A673 (cell line): ENCODE results near the gene MIEF1. TPM values are rescaled to one million over a fixed set of nuclear protein-coding genes. Genes with fewer than 3 reads are reported as not detected.

Experiments
- BruUV-seq: library from RNA; stranded (reverse); fragments of 400-500 nt; replicated peaks from 2 replicates; lab custom pipeline; 2021; lab: Mats Ljungman, UMichigan
- CTCF ChIA-PET: fragments of 300-600 bp; sonication (Branson Sonifier 250); formaldehyde crosslinking; loops from one replicate; lab custom pipeline; 2022; ENCODE audit warnings: antibody characterized with exemption; lab: Charles Lee
- POLR2A ChIA-PET: fragments of 300-600 bp; sonication (Branson Sonifier 250); formaldehyde crosslinking; loops from one replicate; lab custom pipeline; 2022; ENCODE audit warnings: antibody characterized with exemption; ENCODE audit not compliant: low non-redundant PET; lab: Charles Lee
- DNase-seq: peaks from one replicate; pipeline ENCODE4 v3.0.0-alpha.2; 2015; ENCODE audit warnings: low spot score
- H3K27ac ChIP-seq: fragments of 200-600 bp; sonication (generic); 2 replicates; pipeline ENCODE4 v1.5.1; 2016; ENCODE audit warnings: mixed run types, low read depth, mild to moderate bottlenecking, mixed read lengths, antibody characterized with exemption, low read length; ENCODE audit not compliant: poor library complexity, severe bottlenecking
- H3K27me3 ChIP-seq: fragments of 200-600 bp; sonication (generic); replicated peaks from 2 replicates; pipeline ENCODE4 v1.6.1; 2017; ENCODE audit warnings: mixed run types, low read depth, mild to moderate bottlenecking, mixed read lengths, antibody characterized with exemption, low read length; ENCODE audit not compliant: insufficient read depth, poor library complexity
- H3K36me3 ChIP-seq: fragments of 200-600 bp; sonication (generic); 2 replicates; pipeline ENCODE4 v1.6.1; 2016; ENCODE audit warnings: mixed run types, mild to moderate bottlenecking, mixed read lengths, antibody characterized with exemption, low read length; ENCODE audit not compliant: insufficient read depth, poor library complexity, severe bottlenecking
- H3K4me1 ChIP-seq: fragments of 200-600 bp; sonication (generic); 2 replicates; pipeline ENCODE4 v1.6.1; 2017; ENCODE audit warnings: mixed run types, mild to moderate bottlenecking, mixed read lengths, antibody characterized with exemption, low read length; ENCODE audit not compliant: insufficient read depth, poor library complexity, severe bottlenecking
- H3K4me3 ChIP-seq: fragments of 200-600 bp; sonication (generic); 2 replicates; pipeline ENCODE4 v1.5.1; 2016; ENCODE audit warnings: low read depth, mixed run types, mild to moderate bottlenecking, mixed read lengths, low read length; ENCODE audit not compliant: poor library complexity, severe bottlenecking
- H3K9me3 ChIP-seq: fragments of 200-600 bp; sonication (generic); 2 replicates; pipeline ENCODE4 v1.6.1; 2016; ENCODE audit warnings: mixed run types, low read depth, mild to moderate bottlenecking, mixed read lengths, antibody characterized with exemption, low read length; ENCODE audit not compliant: poor library complexity, severe bottlenecking
- EZH2 ChIP-seq: fragments of 200-600 bp; sonication (generic); IDR thresholded peaks from 2 replicates; pipeline ENCODE4 v1.6.1; 2017; ENCODE audit warnings: borderline replicate concordance, low read depth, mild to moderate bottlenecking, mixed read lengths, antibody characterized with exemption, low read length; ENCODE audit not compliant: poor library complexity, severe bottlenecking
- intact Hi-C: fragments of 100-400 bp; cut with micrococcal nuclease; formaldehyde crosslinking; loops from one replicate; pipeline ENCODE4 v1.10.0; 2022; ENCODE audit not compliant: unreplicated experiment
- total RNA-seq: library from RNA; stranded (reverse); gene quantifications from 2 replicates; pipeline ENCODE4 v1.2.3, GENCODE V29; 2021
- TF ChIP-seq, protein P1 (sequence below): fragments of 300-800, 200-600 bp; sonication (generic); conservative IDR thresholded peaks from 2 replicates; pipeline ENCODE4 v1.5.1; 2017; ENCODE audit warnings: low read depth, mild to moderate bottlenecking, antibody characterized with exemption, low read length, moderate library complexity, mixed read lengths

Gene MIEF1
- total RNA-seq, 1 experiment from 2014 or later = 55.1 TPM

DNA sequence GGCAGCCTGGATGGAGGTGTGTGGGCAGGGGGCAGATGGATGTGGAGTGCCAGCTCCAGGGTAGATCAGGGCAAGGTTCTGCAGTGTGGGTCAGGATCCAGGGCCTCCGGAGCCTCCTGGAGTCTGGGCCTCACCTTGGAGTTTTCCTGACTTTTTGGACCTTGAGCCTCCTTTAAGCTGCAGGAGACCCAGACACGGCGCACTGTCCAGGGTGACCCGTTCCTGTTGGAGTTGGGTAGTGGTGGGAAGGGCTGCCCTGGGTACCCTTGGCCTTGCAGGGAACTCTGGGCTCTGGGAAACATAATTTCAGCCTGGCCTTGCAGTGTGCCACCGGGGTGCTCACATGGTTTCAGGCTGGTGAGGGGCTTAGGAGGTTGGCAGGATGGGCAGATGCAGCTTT is 28.2 kb upstream of the MIEF1 start:
- BruUV-seq = no TSS peak
- no peak for TF ChIP-seq EZH2
- TF ChIP-seq, protein P1, sequence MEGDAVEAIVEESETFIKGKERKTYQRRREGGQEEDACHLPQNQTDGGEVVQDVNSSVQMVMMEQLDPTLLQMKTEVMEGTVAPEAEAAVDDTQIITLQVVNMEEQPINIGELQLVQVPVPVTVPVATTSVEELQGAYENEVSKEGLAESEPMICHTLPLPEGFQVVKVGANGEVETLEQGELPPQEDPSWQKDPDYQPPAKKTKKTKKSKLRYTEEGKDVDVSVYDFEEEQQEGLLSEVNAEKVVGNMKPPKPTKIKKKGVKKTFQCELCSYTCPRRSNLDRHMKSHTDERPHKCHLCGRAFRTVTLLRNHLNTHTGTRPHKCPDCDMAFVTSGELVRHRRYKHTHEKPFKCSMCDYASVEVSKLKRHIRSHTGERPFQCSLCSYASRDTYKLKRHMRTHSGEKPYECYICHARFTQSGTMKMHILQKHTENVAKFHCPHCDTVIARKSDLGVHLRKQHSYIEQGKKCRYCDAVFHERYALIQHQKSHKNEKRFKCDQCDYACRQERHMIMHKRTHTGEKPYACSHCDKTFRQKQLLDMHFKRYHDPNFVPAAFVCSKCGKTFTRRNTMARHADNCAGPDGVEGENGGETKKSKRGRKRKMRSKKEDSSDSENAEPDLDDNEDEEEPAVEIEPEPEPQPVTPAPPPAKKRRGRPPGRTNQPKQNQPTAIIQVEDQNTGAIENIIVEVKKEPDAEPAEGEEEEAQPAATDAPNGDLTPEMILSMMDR = no peak
- Histone ChIP-seq H3K27ac (no peak overlapping the region), H3K27me3 (no peaks in the 10 kb centered on the region), H3K4me3 (no peak overlapping the region), H3K9me3 (no peaks in the 10 kb centered on the region), H3K36me3 (no peaks in the 10 kb centered on the region), H3K4me1 (peaks cover 14% of the 10 kb centered on the region)
- intact Hi-C loops = no loop called here
- ChIA-PET POLR2A (interaction anchor here (0.6 kb wide), 1 partner anchor 38 kb away, joined by 5 read pairs; no protein-coding TSS in a partner anchor), CTCF (no interaction called here)
- no peak for DNase-seq

GRCh38 chr22:39474351-39475111 is 27.6 kb upstream of the MIEF1 start:
- intact Hi-C loops = no loop called here
- Histone ChIP-seq H3K36me3 (no peaks in the 10 kb centered on the region), H3K27me3 (no peaks in the 10 kb centered on the region), H3K27ac (no peak overlapping the region), H3K9me3 (no peaks in the 10 kb centered on the region), H3K4me3 (no peak overlapping the region), H3K4me1 (peaks cover 14% of the 10 kb centered on the region)
- TF ChIP-seq, protein P1 = no peak
- no peak for TF ChIP-seq EZH2
- no TSS peak for BruUV-seq
- ChIA-PET CTCF (no interaction called here), POLR2A (interaction anchor here (0.6 kb wide), 1 partner anchor 39 kb away, joined by 5 read pairs; no protein-coding TSS in a partner anchor)
- DNase-seq = no peak

- Histone ChIP-seq H3K27ac (no peak overlapping the region), H3K4me1 (peaks cover 14% of the 10 kb centered on the region), H3K4me3 (no peak overlapping the region), H3K9me3 (no peaks in the 10 kb centered on the region), H3K36me3 (no peaks in the 10 kb centered on the region), H3K27me3 (no peaks in the 10 kb centered on the region)
- POLR2A ChIA-PET = no interaction called here
- BruUV-seq = no TSS peak
- no peak for DNase-seq
- no peak for TF ChIP-seq EZH2
- TF ChIP-seq, protein P1 = no peak
- intact Hi-C loops = no loop called here
- CTCF ChIA-PET = no interaction called here
Measured at GRCh38 chr22:39475337-39475736, 26.8 kb upstream of the MIEF1 start.
